HG03159 (cell line): ENCODE data around the gene STON1.
"Not testable (repeated sequence)": the region's sequence is repeated elsewhere in the genome, so short reads cannot be mapped to it uniquely, and the experiment has no call there.

Experiments used
- ATAC-seq: cut with Tn5 transposase; IDR thresholded peaks from one replicate; pipeline ENCODE4 v1.9.1; 2021; ENCODE audit warnings: mild to moderate bottlenecking, moderate library complexity; ENCODE audit not compliant: unreplicated experiment

Gene STON1

DNA sequence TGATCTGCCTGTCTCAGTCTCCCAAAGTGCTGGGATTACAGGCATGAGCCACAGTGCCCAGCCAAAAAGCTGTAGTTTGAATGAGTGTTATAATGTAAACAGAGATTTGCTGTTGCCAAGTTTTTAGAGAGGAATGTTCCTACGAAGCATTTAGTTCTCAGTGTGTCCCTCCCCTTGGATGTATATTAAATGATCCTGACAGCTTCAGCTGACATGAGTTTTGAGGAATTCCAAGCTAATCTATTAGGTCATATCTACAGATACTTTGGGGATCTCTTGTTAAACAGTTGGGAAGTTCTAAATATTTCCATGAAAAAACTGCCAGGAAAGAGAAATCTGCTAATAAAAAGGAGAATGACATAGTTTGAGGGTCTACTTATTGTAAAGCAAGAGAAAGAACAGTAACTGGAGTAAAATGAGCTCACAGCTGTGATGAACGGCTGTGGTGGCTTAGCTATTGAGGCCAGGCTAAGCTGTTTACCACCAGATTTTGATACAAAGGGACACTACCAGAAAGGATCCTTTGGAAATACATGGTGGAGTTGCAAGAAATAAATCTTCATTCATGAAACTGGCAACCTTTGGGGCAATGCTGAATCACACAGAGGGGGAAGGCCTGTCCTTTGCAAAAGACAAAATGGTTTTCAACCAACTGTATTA is 2.6 kb upstream of the STON1 start:
- ATAC-seq: no peak

DNA sequence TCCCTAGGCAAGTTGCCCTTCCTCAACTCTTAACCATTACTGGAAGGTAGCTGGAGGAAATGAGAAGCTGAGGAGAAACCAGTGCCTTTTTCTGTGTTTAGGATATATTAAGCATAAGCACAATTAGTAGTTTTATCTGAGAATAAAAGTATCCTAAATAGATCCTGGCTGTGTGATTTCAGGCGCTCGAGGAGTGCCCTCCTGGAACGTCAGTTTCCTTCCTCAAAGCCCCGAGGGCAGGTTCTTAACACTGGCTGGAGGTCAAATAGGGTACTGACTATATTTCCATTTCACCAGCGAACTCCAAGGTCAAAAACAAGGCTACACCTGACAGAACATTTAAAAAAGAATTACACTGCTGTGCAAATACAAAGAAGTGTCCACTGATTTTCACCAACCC is 1.5 kb upstream of the STON1 start:
- ATAC-seq: no peak

DNA sequence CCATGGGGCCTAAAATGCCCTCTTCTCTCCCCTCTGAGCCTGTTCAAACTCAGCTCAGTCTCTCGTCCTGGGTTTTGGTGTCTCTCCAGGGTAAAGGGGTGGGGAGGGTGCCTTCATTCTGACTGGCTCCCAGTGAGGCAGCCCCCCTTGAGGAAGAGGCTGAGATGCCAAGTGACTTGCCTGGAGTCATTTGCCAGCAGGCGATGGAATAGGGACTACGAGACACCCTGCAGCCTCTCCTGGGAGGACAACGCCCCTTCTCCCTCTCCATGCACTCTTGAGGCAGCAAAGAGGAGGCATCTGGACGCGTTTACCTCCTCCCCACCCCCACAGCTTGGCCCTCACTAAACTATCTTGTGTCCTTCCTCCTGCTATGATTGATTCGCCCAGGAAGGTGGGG is 760 bp upstream of the STON1 start:
- no peak for ATAC-seq

DNA sequence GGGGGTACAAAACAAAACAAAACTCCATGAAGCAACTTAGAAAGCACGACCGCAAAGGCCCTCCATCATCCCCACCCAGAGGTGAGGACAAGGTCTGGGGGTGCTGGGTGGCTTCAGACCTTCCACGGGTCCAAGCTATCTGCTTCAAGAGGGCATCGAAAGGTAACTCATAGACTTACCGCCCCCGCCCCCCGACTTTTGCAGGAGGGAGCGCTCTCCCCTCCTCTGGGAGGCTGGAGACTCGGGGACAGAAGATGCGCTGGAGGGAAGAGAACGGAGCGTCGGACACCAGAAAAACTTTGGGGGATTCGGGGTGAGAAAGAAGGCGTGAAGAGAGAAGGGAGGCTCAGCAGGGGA is 300 bp upstream of the STON1 start:
- no peak for ATAC-seq

DNA sequence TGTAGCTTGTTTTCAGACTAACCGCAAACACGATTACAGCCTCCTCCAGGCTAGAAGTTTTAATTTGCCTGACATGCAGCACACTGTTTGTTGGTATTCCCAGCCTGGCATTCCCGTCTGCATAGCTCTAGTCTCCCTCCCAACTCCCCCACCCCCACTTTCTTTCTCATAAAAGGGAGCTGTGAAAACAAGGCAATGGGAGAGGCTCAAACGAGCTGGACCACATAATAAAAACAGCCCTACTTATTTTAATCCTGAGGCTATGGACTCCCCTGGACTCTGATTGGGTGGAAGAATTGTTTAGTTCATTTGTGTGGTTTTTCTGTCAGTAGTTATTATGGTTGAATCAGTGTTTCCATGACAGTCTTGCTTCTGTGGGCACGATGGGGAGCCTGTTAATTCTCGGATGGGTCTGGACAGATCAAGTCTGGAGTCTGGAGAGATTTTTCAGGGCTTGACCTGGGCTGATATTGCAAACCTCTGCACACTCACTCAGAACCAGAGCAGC is 1.2 kb downstream of the STON1 start:
- no peak for ATAC-seq

DNA sequence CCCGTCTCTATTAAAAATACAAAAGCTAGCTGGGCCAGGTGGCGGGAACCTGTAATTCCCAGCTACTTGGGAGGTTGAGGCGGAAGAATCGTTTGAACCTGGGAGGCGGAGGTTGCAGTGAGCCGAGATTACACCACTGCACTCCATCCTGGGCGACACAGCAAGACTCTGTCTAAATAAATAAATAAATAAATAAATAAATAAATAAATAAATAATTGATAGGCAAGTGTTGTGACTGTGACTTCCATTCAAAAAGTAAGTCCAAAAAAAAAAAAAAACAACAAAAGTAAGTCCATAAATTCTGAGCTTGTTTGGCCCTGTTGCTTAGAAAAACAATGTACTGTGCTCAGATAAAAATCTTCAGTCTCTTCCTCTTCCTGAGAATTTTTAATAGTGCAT is 2.2 kb downstream of the STON1 start:
- no peak for ATAC-seq

DNA sequence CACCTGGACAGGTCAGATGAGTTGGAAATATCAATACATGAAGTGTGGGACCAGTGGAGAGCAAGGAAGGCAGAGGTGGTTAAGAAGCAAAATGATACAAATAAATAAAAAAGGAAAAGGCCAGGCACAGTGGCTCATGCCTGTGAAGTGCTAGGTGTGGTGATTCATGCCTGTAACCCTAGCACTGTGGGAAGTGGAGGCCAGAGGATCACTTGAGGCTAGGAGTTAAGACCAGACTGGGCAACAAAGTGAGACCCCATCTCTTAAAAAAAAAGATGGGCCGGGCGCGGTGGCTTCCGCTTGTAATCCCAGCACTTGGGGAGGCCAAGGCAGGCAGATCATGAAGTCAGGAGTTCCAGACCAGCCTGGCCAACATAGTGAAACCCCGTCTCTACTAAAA is 2.9 kb downstream of the STON1 start:
- ATAC-seq: no peak

DNA sequence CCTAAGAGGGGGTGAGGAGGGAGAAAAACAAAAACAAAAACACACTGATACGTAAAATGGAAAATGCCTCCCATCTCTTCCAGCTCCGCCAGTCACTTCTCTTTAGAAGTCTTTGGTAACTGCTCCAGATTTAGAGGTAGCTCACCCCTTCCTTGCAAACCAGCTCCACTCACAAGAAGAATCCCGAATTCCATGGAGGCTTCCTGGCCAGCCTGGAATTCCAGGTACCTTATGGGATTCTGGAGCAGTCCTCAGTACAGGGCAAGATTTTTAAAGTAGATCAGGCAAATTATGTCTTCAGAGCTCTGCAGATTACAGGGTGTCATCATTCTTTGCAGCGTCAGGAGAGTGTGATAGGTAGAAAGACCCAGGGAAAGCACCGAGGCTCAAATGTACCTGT is 4.8 kb downstream of the STON1 start:
- ATAC-seq: no peak

DNA sequence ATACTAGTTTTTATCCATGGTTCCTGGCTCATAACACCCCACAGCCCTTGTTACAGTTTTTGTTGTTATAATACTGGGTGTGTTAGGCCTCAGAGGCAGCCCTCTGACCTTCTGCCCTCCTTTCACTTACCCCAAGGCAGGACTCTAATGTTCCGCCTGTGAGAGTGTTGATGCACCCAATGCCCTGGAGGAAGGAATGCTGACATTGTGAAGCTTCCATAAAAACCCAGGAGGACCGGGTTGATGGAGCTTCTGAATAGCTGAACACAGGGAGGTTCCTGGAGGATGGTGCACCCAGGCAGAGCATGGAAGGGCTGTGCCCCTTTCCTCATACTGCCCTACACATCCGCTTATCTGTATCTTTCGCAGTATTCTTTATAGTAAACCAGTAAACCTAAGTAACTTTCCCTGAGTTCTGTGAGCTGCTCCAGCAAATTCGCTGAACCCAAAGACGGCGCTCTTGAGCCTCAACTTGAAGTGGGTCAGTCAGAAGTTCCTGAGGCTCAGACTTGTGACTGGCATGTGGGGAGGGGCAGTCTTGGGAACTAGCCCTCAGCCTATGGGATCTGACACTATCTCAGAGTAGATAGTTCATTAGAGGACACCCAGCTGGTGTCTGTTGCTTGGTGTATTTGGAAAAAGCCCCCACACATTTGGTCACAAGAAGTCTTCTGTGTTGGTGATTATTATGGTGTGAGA is 10.4 kb downstream of the STON1 start:
- no peak for ATAC-seq

DNA sequence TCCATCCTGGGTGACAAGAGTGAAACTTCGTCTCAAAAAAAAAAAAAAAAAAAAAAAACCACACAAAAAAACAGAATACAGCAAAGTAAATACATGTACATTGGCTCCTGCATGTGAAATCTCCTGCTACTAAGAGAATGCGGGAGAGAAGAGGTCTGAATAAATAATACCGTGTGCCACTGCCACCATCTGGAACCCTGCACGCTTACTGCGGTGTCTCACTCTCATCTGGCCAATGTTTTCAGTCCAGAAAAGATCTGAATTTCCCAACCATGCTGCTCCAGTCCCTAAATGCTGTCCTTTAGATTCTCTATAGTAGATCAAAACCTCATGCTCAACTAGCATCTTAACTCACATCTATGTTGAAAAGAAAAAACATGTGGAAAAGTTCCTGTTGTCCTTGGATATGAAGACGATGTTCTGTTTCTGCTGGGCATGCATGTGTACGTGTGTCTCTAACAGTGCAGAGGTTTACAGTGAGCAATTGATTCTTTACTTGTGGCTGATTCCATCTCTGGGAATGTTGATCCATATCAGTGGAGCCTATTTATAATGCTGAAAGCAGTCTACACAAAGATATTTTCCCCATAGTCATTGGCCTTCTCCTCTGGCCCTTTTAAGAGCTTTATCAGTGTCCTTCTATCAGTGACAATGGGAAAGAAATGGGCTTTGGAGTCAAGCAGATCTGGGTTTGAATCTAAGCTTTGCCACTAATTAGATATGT is 11.9 kb downstream of the STON1 start:
- no peak for ATAC-seq

DNA sequence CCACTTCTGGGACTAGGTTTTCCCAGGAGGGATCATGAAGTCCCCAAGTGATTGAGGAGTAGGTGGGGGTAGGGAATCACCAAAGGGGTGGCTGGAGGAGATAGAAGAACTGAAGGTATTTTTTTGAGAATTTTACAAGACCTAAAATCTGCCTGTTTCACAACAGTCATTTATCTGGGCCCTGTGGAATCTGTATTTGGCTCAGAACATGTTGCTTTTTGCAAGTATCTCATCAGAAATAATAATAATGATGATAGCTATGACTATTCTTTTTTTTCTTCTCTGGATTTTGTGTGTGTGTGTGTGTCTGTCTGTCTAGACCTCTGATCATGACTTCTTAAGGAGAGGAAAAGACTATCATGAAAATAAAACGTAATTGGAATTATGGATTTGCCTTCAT is 13.9 kb downstream of the STON1 start:
- no peak for ATAC-seq

DNA sequence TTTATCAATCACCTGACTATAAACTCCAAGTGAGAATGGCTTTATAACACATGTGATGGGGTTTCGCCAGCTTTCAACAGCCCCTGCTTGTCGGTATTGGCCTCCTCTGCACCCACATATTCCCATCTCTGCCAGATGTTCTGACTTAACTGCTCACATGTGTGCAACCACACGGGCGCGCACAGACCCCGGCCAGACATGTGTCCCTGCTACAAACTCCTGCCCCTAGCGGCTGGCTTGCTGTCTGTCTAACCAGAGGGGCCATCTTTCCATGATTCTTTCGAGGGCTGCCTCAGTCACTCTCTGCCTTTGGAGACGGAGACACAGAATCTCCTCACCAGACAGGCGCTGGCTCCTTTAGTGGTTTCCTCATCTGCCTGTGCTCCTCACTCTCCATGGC is 15.3 kb downstream of the STON1 start:
- no peak for ATAC-seq

DNA sequence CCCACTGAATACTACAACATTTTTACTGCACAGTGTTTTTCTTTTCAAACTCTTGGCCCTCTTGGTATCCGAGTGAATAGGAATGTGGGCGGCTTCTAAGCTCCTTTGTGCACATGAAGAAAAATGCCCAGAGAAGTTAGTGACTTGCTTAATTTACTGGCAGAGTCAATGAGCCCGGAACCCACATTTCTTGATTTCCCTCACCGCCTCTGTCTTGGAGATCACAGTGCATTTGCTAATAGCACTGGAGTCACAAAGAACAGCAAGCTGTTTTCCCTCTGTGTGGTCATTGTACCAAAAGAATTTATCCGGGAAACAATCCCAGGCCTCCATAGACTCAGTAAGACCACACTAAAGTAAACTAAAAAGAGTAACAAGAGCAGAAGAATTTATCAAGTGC is 18.9 kb downstream of the STON1 start:
- no peak for ATAC-seq

DNA sequence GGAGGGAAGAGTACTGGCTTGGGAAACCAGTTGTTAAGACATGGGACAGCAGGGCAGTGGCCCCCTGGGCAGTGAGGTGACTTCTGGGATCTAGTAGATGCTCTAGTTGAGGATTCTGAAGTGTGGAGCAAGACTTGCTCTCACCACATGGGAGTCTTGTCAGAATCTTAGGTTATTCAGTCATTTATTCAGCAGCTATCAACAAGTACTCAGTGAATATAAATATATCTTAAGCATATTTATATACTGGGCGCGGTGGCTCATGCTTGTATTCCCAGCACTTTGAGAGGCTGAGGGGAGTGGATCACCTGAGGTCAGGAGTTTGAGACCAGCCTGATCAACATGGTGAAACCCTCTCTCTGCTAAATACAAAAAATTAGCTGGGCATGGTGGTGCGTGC is 20.0 kb downstream of the STON1 start:
- no peak for ATAC-seq

DNA sequence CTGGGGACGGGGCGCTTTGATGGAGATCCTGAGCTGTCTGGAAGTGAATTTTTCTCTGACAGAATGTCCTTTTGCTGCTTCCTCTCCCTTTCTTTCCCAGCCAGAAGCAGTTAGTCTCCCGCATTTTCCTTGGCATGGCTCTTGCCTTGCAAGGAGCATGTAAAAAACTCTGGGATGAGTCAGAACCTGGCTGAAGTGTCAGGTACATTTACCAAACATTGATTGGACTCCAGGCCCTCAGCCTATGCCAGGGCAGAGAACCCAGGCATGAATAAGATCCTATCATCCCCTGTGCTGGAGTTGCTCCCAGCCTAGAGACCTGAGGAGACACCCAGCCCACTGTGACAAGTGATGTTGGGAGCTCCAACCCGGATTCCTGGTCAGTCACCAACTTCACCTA is 21.6 kb downstream of the STON1 start:
- no peak for ATAC-seq

DNA sequence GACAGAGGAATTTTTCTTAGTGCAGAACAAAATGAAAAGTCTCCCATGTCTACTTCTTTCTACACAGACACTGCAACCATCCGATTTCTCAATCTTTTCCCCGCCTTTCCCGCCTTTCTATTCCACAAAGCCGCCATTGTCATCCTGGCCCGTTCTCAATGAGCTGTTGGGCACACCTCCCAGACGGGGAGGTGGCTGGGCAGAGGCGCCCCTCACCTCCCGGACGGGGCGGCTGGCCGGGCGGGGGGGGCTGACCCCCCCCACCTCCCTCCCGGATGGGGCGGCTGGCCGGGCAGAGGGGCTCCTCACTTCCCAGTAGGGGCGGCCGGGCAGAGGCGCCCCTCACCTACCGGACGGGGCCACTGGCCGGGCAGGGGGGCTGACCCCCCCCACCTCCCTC is 25.1 kb downstream of the STON1 start:
- ATAC-seq: not testable (repeated sequence)

DNA sequence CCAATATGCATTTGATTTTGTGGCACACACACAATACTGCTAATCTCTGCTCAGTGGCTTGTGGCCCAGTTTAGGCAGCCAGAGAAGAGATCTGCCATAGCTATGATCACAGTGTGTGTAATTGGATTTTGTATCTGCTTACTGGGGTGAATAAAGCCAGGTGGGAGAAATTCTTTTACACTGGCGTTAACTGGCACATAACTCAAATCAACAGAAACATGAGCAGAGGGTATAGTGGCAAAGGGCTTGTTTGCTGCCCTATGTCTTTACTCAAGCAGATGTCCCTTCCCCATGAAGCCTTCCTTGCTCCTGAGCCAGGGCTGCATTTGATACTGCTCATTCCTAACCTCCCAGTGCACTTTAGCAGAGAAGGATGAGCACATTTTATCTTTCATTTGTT is 28.5 kb downstream of the STON1 start:
- ATAC-seq: no peak

DNA sequence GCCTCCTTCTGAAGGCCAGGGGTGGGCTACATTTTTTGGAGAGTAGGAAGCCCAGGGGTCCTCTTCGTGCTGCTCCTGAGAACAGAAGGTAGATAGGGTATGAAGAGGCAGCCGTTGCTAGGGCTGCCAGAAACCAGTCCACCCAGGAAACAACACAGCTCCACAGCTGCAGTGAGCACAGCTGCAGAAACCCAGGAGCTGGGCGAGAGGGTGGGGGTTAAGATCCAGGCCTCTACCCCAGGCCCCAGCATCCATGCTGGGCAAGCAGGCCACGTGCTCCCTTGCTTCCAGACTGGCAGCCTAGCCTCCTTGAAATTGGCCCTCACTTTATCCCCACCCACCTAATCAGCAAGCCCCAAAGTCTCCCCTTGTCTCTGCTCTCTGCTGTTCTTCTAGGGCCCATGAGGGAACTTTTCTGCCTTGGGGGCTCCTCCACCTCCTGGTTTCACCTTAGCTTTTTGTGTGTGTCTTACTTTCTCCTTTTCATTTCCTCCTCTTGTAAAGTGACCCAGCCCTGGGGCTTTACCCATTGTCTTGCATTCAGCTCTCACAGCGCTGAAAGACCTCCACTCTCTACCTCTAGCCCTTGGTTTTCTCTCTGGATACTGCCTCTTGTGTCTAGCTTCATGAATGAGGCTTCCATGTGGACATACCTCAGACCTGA is 30.7 kb downstream of the STON1 start:
- no peak for ATAC-seq

DNA sequence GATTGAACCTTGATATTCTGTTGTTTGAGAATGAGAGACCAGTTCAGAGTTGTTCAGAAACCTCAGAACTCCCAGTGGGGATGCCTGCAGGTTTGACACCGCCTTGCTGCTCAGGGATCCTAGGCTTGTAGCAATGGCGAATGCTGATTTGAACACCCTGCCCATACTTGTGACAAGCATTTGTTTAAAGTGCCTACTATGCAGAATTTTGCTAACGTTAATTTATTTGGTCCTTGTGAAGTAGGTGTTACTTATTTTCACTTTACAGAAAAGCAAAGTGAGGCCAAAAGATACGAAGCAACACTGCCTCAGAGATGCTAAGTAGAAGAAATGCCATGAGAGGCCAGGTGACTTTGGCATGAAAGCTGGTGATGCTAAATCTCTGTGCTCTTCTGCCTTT is 32.3 kb downstream of the STON1 start:
- ATAC-seq: no peak

DNA sequence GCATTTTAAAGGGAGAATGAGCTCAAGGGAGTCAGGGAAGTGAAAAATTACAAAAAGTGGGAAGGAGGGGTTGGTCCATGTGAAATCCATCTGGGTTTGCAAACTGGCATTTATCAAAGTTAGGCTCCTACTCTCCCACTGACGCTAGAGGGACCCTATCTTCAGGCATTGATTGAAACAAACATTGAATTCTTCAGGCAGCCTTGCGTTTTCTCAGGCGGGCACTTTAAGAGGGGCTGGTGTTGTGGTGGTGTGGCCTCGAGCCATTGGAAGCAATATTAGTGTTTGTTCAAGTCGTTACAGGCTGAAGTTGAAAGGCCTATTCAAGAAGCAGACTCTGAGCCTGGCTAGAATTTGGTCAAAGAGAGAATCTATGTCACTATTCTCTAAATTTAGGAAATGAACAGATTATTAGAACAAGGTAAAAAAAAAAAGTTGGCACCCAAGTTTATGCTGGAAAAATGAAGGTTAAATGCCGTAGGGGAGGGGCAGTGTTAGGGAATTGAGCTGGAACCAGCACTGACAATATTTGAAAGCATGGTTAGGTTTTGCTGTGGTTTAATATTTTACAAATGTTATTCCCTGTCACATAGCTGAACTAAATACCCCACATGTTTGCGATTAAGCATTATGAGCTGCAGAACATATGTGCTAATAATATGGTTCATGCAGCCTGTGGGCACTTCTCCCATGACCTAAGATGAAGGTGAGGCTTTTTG is 36.8 kb downstream of the STON1 start:
- no peak for ATAC-seq

DNA sequence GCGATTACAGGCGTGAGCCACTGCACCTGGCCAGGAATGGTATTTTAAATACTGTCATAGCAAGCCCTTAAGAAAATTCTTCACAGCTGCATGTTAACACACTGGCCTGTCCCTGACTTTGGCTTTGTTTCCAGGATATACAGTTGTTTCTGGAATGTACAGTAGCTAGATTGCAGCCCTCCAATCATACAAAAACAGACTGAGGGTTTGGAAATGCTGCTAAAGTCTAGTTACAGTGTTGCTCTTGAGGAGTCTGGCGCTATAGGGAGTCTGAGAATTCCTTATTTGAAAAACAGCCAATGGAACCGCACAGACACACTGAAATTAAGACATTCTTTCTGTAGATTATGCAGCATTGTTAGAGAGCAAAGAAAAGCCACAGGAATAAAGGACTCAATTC is 37.7 kb downstream of the STON1 start:
- ATAC-seq: no peak
